ENCODE results near the gene PRKAG3.

- TF ChIP-seq TAF1 (IDR thresholded peaks at IDR 0.05; ENCODE audit: borderline replicate concordance, insufficient read depth, low read length) = no peak
- TF ChIP-seq REST (IDR thresholded peaks at IDR 0.05; ENCODE audit: insufficient read depth in 1 of 2, low read depth in 2 of 2, low read length in 2 of 2) = no peak
- no peak for TF ChIP-seq POLR2AphosphoS5 (IDR thresholded peaks at IDR 0.05; ENCODE audit: low read depth, low read length)
- no peak for TF ChIP-seq SIN3A (IDR thresholded peaks at IDR 0.05; ENCODE audit: borderline replicate concordance, insufficient read depth, low read length)
Measured at GRCh38 chr2:218832520-218832919, 917 bp upstream of the PRKAG3 start.
